Astrocyte of the spinal cord (primary cell): ENCODE data around the gene TMEM212.

Source experiments
- DNase-seq: peaks from one replicate; pipeline ENCODE4 v3.0.0; 2011; ENCODE audit warnings: low read depth, low spot score
- H3K4me3 ChIP-seq: 2 replicates; pipeline ENCODE4 v1.5.1; 2011; ENCODE audit warnings: low read depth, mild to moderate bottlenecking, low read length, moderate library complexity
- in situ Hi-C: cut with HindIII; loops from 2 replicates; pipeline ENCODE4 v1.10.0; 2017; ENCODE audit warnings: low sequenced_read_pairs
- TF ChIP-seq, protein P1 (sequence below): IDR thresholded peaks from 2 replicates; pipeline ENCODE4 v1.5.1; 2012; ENCODE audit warnings: low read depth, mild to moderate bottlenecking, low read length, inconsistent platforms

The TMEM212 gene

DNA sequence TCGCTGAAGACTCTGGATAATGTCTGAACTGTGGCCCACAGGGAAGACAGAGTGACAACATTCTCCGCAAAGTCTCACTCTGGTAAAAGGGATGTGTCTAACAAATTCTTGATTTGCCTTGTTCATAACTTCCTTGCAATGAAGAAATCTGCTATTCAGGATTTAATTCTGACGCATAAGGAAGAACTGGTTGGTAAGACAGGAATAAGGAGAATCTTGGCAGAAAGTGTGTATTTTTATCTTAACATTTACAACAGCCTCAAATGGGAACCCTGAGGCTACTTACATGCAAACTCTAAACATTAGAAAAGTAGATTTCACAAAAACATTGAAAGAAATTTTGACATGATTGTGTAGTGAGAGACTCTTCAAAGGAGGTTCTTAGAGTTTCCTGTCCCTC, 22.1 kb upstream of the TMEM212 start:
- TF ChIP-seq, protein P1, sequence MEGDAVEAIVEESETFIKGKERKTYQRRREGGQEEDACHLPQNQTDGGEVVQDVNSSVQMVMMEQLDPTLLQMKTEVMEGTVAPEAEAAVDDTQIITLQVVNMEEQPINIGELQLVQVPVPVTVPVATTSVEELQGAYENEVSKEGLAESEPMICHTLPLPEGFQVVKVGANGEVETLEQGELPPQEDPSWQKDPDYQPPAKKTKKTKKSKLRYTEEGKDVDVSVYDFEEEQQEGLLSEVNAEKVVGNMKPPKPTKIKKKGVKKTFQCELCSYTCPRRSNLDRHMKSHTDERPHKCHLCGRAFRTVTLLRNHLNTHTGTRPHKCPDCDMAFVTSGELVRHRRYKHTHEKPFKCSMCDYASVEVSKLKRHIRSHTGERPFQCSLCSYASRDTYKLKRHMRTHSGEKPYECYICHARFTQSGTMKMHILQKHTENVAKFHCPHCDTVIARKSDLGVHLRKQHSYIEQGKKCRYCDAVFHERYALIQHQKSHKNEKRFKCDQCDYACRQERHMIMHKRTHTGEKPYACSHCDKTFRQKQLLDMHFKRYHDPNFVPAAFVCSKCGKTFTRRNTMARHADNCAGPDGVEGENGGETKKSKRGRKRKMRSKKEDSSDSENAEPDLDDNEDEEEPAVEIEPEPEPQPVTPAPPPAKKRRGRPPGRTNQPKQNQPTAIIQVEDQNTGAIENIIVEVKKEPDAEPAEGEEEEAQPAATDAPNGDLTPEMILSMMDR: no peak
- no peak overlapping the region for H3K4me3 ChIP-seq
- in situ Hi-C loops: no loop called here
- DNase-seq: no peak

DNA sequence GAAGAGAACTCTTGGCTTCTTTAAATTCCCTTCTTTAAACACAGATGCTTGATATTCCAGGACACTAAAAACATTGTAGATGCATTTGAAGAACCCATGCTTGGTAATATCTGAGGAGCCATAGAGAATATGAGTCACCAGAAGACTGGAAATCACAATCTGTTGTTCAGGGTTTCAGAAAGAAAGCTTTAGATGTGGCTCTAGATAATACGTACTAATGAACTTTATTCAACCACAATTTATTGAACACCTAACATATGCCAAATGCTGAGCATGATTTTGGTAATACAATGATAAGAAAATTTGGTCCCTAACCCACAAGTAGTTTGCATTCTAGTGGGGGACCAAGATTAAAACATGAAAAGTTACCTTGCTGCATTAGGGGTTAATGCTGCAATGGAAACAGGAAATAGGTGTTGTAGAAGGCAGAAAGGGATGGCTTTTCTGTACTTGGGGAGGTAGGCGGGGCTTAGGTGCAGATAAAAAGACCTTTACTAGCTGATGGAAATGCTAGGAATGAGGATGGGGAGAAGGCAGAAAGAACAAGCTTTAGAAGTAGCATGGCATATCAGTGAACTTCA, 21.3 kb upstream of the TMEM212 start:
- TF ChIP-seq, protein P1: no peak
- in situ Hi-C loops: no loop called here
- DNase-seq: no peak
- no peak overlapping the region for H3K4me3 ChIP-seq

DNA sequence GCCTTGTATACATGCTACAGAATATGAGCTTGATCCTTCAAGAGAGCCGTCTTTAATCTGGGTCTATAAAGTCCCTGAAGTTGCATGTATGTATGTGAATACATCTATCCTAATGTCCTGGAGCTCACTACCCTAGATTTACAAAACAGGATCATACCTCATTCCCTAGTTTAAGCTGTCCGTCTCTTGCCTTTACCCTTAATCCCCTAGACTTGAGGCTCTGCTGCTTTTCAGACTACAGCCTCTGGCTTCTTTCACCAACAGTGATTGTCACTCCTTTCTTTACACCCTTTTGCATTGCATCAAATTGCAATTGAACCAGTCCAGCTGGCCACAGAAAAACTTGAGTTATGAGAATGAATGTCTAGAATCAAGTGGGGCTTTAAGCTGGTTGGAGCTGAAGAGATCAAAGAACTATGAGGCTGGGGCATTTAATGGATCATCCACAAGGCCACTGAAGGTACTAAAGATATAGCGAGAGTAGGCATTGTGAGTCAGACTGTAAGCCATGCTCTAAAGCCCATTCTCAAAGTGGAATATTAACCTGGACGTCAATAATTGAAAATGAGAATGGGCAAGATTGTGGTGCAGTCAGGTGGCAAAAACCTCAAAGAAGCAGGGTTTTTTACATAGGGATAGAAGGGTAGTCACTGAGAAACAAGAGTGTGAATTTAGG, 20.6 kb upstream of the TMEM212 start:
- in situ Hi-C loops: no loop called here
- TF ChIP-seq, protein P1: no peak
- no peak overlapping the region for H3K4me3 ChIP-seq
- no peak for DNase-seq

DNA sequence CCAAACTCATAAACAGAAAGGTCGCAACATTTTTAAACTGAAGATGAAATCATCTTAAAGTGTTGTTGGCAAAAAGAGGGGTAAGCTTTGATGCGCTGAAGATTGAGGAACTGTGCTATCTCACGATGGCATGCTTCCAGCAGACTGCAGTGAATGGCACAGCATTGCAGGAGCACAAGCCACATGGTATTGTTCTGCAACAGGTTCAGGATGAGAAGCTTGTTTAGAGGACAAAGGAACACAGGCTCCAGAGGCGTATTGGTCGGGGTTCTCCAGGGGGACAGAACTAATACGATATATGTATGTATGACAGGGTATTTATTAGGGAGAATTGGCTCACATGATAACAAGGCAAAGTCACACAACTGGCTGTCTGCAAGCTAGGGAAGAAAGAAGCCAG, 19.0 kb upstream of the TMEM212 start:
- TF ChIP-seq, protein P1: no peak
- H3K4me3 ChIP-seq: no peak overlapping the region
- DNase-seq: no peak
- in situ Hi-C loops: no loop called here

GRCh38 chr3:171824824-171825221, 18.3 kb upstream of the TMEM212 start:
- in situ Hi-C loops: no loop called here
- H3K4me3 ChIP-seq: no peak overlapping the region
- no peak for DNase-seq
- TF ChIP-seq, protein P1: no peak

DNA sequence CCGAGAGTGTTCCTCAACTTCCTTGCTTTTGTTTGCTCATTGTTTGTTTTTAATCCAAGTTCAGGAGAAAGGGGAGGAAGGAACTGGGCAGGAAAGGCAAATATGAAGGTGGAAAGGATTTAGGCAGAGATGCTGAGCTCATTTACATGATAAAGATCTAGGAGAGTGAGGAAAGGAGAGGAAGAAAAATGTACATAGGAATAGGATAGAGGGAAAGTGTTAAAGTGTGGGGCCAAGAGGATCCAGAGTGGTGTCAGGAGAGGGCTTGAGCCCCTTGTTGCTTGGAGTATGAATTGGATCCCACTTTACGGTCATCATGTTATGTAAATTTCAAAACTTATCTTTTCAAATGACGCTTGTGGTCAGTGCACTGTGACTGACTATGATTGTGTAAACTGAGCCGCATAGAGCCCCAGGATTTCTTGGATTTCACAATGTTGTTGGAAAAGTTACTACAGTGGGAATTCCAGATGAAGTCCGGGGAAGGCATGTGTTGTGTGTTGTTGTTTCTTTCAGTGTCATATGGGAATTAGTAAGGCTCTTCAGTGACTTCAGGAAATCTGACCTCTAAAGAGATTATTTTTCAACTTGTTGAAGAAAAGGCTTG, 17.8 kb upstream of the TMEM212 start:
- DNase-seq: peak; percentile 35
- TF ChIP-seq, protein P1: no peak
- H3K4me3 ChIP-seq: no peak overlapping the region
- in situ Hi-C loops: no loop called here
